ENCODE results near the gene P2RX4. TPM values are rescaled to one million over a fixed set of nuclear protein-coding genes. Genes with fewer than 3 reads are reported as not detected.

The P2RX4 gene
- total and polyA plus RNA-seq, 2 of the 13 experiments (the other 11 are each of a cell fraction or from before 2014, with no cell fraction given), result 13.8 to 30.8 TPM

DNA sequence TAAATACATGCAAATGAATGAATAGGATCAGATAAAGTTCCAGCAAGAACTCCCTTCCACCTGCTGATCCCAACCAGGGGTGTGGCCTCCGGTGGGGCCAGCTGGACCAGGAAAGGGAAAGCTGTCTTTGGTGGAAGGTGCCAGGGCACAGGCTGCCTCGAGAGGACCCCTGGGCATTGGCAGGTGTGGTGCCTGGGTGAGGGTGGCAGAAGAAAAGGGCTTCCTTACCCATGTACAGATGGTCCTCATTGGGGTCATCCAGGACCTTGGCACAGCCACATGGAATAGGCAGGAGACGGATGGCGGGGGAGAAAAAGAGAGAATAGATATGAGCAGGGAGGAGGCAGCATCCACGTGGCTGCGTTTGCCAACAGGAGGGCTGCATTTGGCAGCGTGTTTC, 50.2 kb downstream of the P2RX4 start (continued):
- TF ChIP-seq, protein P1, sequence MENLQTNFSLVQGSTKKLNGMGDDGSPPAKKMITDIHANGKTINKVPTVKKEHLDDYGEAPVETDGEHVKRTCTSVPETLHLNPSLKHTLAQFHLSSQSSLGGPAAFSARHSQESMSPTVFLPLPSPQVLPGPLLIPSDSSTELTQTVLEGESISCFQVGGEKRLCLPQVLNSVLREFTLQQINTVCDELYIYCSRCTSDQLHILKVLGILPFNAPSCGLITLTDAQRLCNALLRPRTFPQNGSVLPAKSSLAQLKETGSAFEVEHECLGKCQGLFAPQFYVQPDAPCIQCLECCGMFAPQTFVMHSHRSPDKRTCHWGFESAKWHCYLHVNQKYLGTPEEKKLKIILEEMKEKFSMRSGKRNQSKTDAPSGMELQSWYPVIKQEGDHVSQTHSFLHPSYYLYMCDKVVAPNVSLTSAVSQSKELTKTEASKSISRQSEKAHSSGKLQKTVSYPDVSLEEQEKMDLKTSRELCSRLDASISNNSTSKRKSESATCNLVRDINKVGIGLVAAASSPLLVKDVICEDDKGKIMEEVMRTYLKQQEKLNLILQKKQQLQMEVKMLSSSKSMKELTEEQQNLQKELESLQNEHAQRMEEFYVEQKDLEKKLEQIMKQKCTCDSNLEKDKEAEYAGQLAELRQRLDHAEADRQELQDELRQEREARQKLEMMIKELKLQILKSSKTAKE (CRISPR knock-in tag; IDR thresholded peaks at IDR 0.05; ENCODE audit: borderline replicate concordance), result no peak
- TF ChIP-seq ZNF773 (CRISPR knock-in tag; IDR thresholded peaks at IDR 0.05; ENCODE audit: borderline replicate concordance), result no peak

DNA sequence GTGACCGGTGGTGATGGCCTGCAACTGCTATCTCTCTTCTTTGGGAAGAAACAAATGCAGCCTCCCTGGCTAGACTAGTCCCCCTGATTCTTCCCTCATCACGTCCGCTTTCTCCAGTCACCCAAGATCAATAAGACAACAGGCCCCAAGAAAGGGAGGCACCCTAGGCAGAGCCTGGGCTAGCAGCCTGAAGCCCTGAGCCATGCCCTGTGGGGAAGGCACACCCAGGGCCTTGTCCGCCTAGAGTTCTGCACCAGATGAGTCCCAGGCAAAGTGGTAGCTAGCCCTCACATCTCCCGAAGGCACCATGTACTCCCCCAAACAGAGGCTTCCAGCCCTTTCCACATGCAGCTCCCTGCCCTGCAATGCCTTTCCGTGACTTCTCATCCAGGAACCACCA, 51.5 kb downstream of the P2RX4 start:
- H3K27ac ChIP-seq (ENCODE audit: extremely low read length, insufficient read depth, low read length), result no peak overlapping the region
- ChIA-PET CTCF (ENCODE audit: low intra/inter-chr PET ratio, low total read pairs) (no interaction called here), POLR2A (no interaction called here)
- in situ Hi-C loops (cut with HindIII; ENCODE audit: extremely low pct_ligation_motif_present, low pct_unique_long_range_greater_than_20kb), result no loop called here
- intact Hi-C loops (cut with micrococcal nuclease; ENCODE audit: unreplicated experiment), result no loop called here
- no peaks in the 10 kb centered on the region for H3K79me2 ChIP-seq (ENCODE audit: insufficient read depth, low read length)
- no peak overlapping the region for H3K4me3 ChIP-seq (replicated peaks in 1 of 3; ENCODE audit: insufficient read depth in 1 of 3, low read depth in 2 of 3, low read length in 3 of 3)
- ATAC-seq, result no peak
- BruUV-seq (replicated peaks), result no TSS peak
- peaks cover 12 to 42% of the 10 kb centered on the region in 2 experiments for H3K36me3 ChIP-seq (replicated peaks in 1 of 2; ENCODE audit: control insufficient read depth in 1 of 2, insufficient read depth in 2 of 2, low read length in 2 of 2)
- no peak overlapping the region for H3K4me2 ChIP-seq (ENCODE audit: low read depth, low read length)
- H3K9ac ChIP-seq (ENCODE audit: insufficient read depth, low read depth, low read length), result no peak overlapping the region
- 100% methylated on average over 4 of the region's 6 CpGs for WGBS (ENCODE audit: low lambda C conversion rate)
- H2AFZ ChIP-seq (ENCODE audit: low read length), result no peak overlapping the region
- DNase-seq (ENCODE audit: low spot score), result no peak
- no peaks in the 10 kb centered on the region for H3K27me3 ChIP-seq (ENCODE audit: control insufficient read depth in 1 of 2, insufficient read depth in 2 of 2, low read length in 2 of 2)
- no peaks in the 10 kb centered on the region for H3K4me1 ChIP-seq (ENCODE audit: insufficient read depth, low read length)
- FAIRE-seq, result no peak
- TF ChIP-seq, protein P2, sequence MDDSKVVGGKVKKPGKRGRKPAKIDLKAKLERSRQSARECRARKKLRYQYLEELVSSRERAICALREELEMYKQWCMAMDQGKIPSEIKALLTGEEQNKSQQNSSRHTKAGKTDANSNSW (CRISPR knock-in tag; IDR thresholded peaks at IDR 0.05; ENCODE audit: borderline replicate concordance), result no peak
- TF ChIP-seq ELK4 (CRISPR knock-in tag; IDR thresholded peaks at IDR 0.05; ENCODE audit: borderline replicate concordance) (no peak), KLF16 (CRISPR knock-in tag; IDR thresholded peaks at IDR 0.05) (no peak)
- no peaks in the 10 kb centered on the region for H4K20me1 ChIP-seq (ENCODE audit: insufficient read depth, low read length)
- no peaks in the 10 kb centered on the region for H3K9me3 ChIP-seq (ENCODE audit: low read length)
